IMR-90 (cell line): Measurements from ENCODE around the gene SLCO2B1. TPM values are rescaled to one million over a fixed set of nuclear protein-coding genes. Genes with fewer than 3 reads are reported as not detected.

Experiments used
- ATAC-seq: fragments of 200-7000 bp; cut with Tn5 transposase; 2 replicates; pipeline ENCODE4 v1.9.1; 2020; ENCODE audit warnings: low read depth, mild to moderate bottlenecking, moderate library complexity
- BruUV-seq: library from RNA; stranded (reverse); fragments of 400-500 nt; replicated peaks from 2 replicates; lab custom pipeline; 2021; lab: Mats Ljungman, UMichigan
- CTCF ChIA-PET: fragments of 300-600 bp; formaldehyde crosslinking; extraction: SDS; loops from one replicate; lab custom pipeline; 2021; ENCODE audit warnings: antibody characterized with exemption; lab: Yijun Ruan, JAX
- POLR2A ChIA-PET: fragments of 300-600 bp; sonication (Branson Sonifier 250); formaldehyde crosslinking; loops from one replicate; lab custom pipeline; 2022; ENCODE audit warnings: antibody characterized with exemption; ENCODE audit not compliant: unreplicated experiment; lab: Charles Lee
- DNase-seq: peaks from one replicate; pipeline ENCODE4 v3.0.0; 2013
- H2AFZ ChIP-seq: replicated peaks from 2 replicates; pipeline ENCODE3; 2013; ENCODE audit warnings: low read length, mild to moderate bottlenecking; ENCODE audit not compliant: poor library complexity
- H2AK5ac ChIP-seq: 2 replicates; pipeline ENCODE4 v1.6.1; 2013; ENCODE audit warnings: low read depth, low read length, inconsistent platforms
- H2AK9ac ChIP-seq: replicated peaks from 2 replicates; pipeline ENCODE3; 2013; ENCODE audit warnings: mild to moderate bottlenecking, low read depth, low read length, moderate library complexity; ENCODE audit not compliant: poor library complexity
- H2BK120ac ChIP-seq: 2 replicates; pipeline ENCODE4 v1.6.1; 2013; ENCODE audit warnings: low read depth, low read length, inconsistent platforms
- H2BK15ac ChIP-seq: 3 replicates; pipeline ENCODE4 v1.6.1; 2013; ENCODE audit warnings: low read depth, low read length, inconsistent platforms
- H2BK20ac ChIP-seq: 2 replicates; pipeline ENCODE4 v1.6.1; 2013; ENCODE audit warnings: low read depth, mild to moderate bottlenecking, inconsistent platforms, low read length, moderate library complexity
- H2BK5ac ChIP-seq: 2 replicates; pipeline ENCODE4 v1.6.1; 2013; ENCODE audit warnings: mild to moderate bottlenecking, low read depth, low read length, inconsistent platforms; ENCODE audit not compliant: poor library complexity, severe bottlenecking
- H3K14ac ChIP-seq: replicated peaks from 2 replicates; pipeline ENCODE4 v1.6.1; 2013; ENCODE audit warnings: low read depth, low read length, inconsistent platforms
- H3K18ac ChIP-seq: 2 replicates; pipeline ENCODE4 v1.6.1; 2013; ENCODE audit warnings: low read depth, low read length, control low read depth
- H3K23ac ChIP-seq: 2 replicates; pipeline ENCODE4 v1.6.1; 2013; ENCODE audit warnings: low read depth, low read length, inconsistent platforms
- H3K27ac ChIP-seq: 2 replicates; pipeline ENCODE4 v1.5.1; 2013; ENCODE audit warnings: mild to moderate bottlenecking, control low read depth, low read length; ENCODE audit not compliant: insufficient read depth
- H3K27me3 ChIP-seq: 2 replicates; pipeline ENCODE4 v1.6.1; 2013; ENCODE audit warnings: low read length; ENCODE audit not compliant: control insufficient read depth, insufficient read depth
- H3K36me3 ChIP-seq: 2 replicates; pipeline ENCODE4 v1.6.1; 2013; ENCODE audit warnings: low read length, mixed read lengths; ENCODE audit not compliant: control insufficient read depth, insufficient read depth
- H3K4ac ChIP-seq: 2 replicates; pipeline ENCODE4 v1.6.1; 2013; ENCODE audit warnings: low read depth, low read length, inconsistent platforms
- H3K4me1 ChIP-seq: 2 replicates; pipeline ENCODE4 v1.6.1; 2013; ENCODE audit warnings: low read length, mixed read lengths; ENCODE audit not compliant: control insufficient read depth, insufficient read depth
- H3K4me2 ChIP-seq: 2 replicates; pipeline ENCODE4 v1.6.1; 2013; ENCODE audit warnings: low read depth, mild to moderate bottlenecking, control low read depth, low read length, moderate library complexity
- H3K4me3 ChIP-seq: 2 replicates; pipeline ENCODE4 v1.5.1; 2013; ENCODE audit warnings: low read depth, mild to moderate bottlenecking, control low read depth, low read length, moderate library complexity; ENCODE audit not compliant: insufficient read depth
- H3K56ac ChIP-seq: 2 replicates; pipeline ENCODE4 v1.6.1; 2013; ENCODE audit warnings: low read length, inconsistent platforms; ENCODE audit not compliant: insufficient read depth; ENCODE audit errors: extremely low read depth
- H3K79me1 ChIP-seq, 2 experiments: 2 replicates each; pipeline ENCODE4 v1.6.1; 2013; ENCODE audit warnings: low read length in 2 of 2, inconsistent platforms in 1 of 2, low read depth in 1 of 2
- H3K9ac ChIP-seq: 2 replicates; pipeline ENCODE4 v1.6.1; 2013; ENCODE audit warnings: low read depth, low read length, control low read depth
- H3K9me1 ChIP-seq: 2 replicates; pipeline ENCODE4 v1.6.1; 2013; ENCODE audit warnings: low read length, inconsistent platforms; ENCODE audit not compliant: insufficient read depth
- H3K9me3 ChIP-seq: 2 replicates; pipeline ENCODE4 v1.6.1; 2013; ENCODE audit warnings: low read length; ENCODE audit not compliant: control insufficient read depth, insufficient read depth
- H4K20me1 ChIP-seq: 2 replicates; pipeline ENCODE4 v1.6.1; 2013; ENCODE audit warnings: low read length, inconsistent platforms; ENCODE audit not compliant: insufficient read depth
- H4K5ac ChIP-seq: 2 replicates; pipeline ENCODE4 v1.6.1; 2013; ENCODE audit warnings: mild to moderate bottlenecking, low read depth, low read length, control low read depth
- H4K8ac ChIP-seq, 2 experiments: 2 replicates each; pipeline ENCODE4 v1.6.1; 2013; ENCODE audit warnings: low read depth in 2 of 2, low read length in 2 of 2, control low read depth in 1 of 2, inconsistent platforms in 1 of 2
- H4K91ac ChIP-seq: 2 replicates; pipeline ENCODE4 v1.6.1; 2013; ENCODE audit warnings: low read depth, low read length, inconsistent platforms; ENCODE audit not compliant: insufficient read depth
- BHLHE40 ChIP-seq: fragments of 150-350 bp; IDR thresholded peaks from 2 replicates; pipeline ENCODE4 v1.6.1; 2016; ENCODE audit warnings: mild to moderate bottlenecking, low read depth, low read length
- CEBPB ChIP-seq: IDR thresholded peaks from 2 replicates; pipeline ENCODE4 v1.6.1; 2012; ENCODE audit warnings: low read depth, low read length, improper control_type of control experiment
- CHD1 ChIP-seq: IDR thresholded peaks from 2 replicates; pipeline ENCODE4 v1.6.1; 2012; ENCODE audit warnings: low read depth, low read length, improper control_type of control experiment
- FOS ChIP-seq: fragments of 150-350 bp; IDR thresholded peaks from 2 replicates; pipeline ENCODE4 v1.6.1; 2016; ENCODE audit warnings: low read depth, low read length
- MAFK ChIP-seq: IDR thresholded peaks from 2 replicates; pipeline ENCODE4 v1.6.1; 2012; ENCODE audit warnings: low read depth, low read length, improper control_type of control experiment
- MAZ ChIP-seq: IDR thresholded peaks from 2 replicates; pipeline ENCODE4 v1.6.1; 2012; ENCODE audit warnings: low read depth, mild to moderate bottlenecking, low read length, improper control_type of control experiment, moderate library complexity, borderline replicate concordance
- MXI1 ChIP-seq: IDR thresholded peaks from 2 replicates; pipeline ENCODE4 v1.6.1; 2012; ENCODE audit warnings: low read depth, mild to moderate bottlenecking, low read length, moderate library complexity, borderline replicate concordance
- NFE2L2 ChIP-seq: fragments of 150-350 bp; IDR thresholded peaks from 2 replicates; pipeline ENCODE4 v1.6.1; 2016; ENCODE audit warnings: low read depth, mild to moderate bottlenecking, low read length
- POLR2A ChIP-seq: IDR thresholded peaks from 2 replicates; pipeline ENCODE4 v1.6.1; 2012; ENCODE audit warnings: mild to moderate bottlenecking, low read depth, low read length
- RAD21 ChIP-seq: IDR thresholded peaks from 2 replicates; pipeline ENCODE4 v1.6.1; 2012; ENCODE audit warnings: low read length, improper control_type of control experiment
- RCOR1 ChIP-seq: IDR thresholded peaks from 2 replicates; pipeline ENCODE4 v1.6.1; 2012; ENCODE audit warnings: mild to moderate bottlenecking, low read length, improper control_type of control experiment; ENCODE audit not compliant: insufficient replicate concordance
- RFX5 ChIP-seq: IDR thresholded peaks from 2 replicates; pipeline ENCODE4 v1.8.0; 2012; ENCODE audit warnings: low read depth, mild to moderate bottlenecking, low read length, moderate library complexity
- SMC3 ChIP-seq: fragments of 150-350 bp; IDR thresholded peaks from 2 replicates; pipeline ENCODE4 v1.6.1; 2016; ENCODE audit warnings: low read depth, mild to moderate bottlenecking, antibody characterized with exemption, low read length, moderate library complexity
- WGBS, 2 experiments: methylation state at CpG; one replicate each; pipeline versions ENCODE4 v1.1.5 to v1.1.7; 2013; ENCODE audit warnings: missing lambda C conversion rate in 2 of 2; ENCODE audit not compliant: insufficient read length in 1 of 2; ENCODE audit errors: extremely low coverage in 2 of 2; 5-methylcytosine and 5-hydroxymethylcytosine counted together
- dilution Hi-C: fragments of 300-500 bp; cut with HindIII; formaldehyde crosslinking; loops from one replicate; pipeline ENCODE4 v1.14.3; 2018; ENCODE audit warnings: low sequenced_read_pairs; ENCODE audit not compliant: unreplicated experiment
- in situ Hi-C: fragments of 300-500 bp; cut with MboI; formaldehyde crosslinking; loops from 3 replicates; pipeline ENCODE4 v1.14.3; 2019; ENCODE audit warnings: low sequenced_read_pairs, inconsistent platforms, mixed read lengths
- intact Hi-C: fragments of 100-400 bp; cut with micrococcal nuclease; formaldehyde crosslinking; loops from 2 replicates; pipeline ENCODE4 v1.10.0; 2022
- polyA plus RNA-seq, 3 experiments: library from polyadenylated mRNA; depleted of rRNA; stranded (reverse); fragments of >200 nt; gene quantifications; 2 replicates each; pipeline ENCODE4 v1.2.3, GENCODE V29; 2012; ENCODE audit warnings: low replicate concordance in 1 of 3
- total RNA-seq: library from RNA; depleted of rRNA; stranded (reverse); fragments of >200 nt; gene quantifications from 2 replicates; pipeline ENCODE4 v1.2.3, GENCODE V29; 2012
- TF ChIP-seq, protein P1 (sequence below): fragments of 150-350 bp; IDR thresholded peaks from 2 replicates; pipeline ENCODE4 v1.6.1; 2017; ENCODE audit warnings: mild to moderate bottlenecking, antibody characterized with exemption, low read length, low read depth
- TF ChIP-seq, protein P2 (sequence below): conservative IDR thresholded peaks from 2 replicates; pipeline ENCODE4 v1.5.1; 2012; ENCODE audit warnings: mild to moderate bottlenecking, low read depth, low read length, improper control_type of control experiment
- TF ChIP-seq, protein P3 (sequence below): fragments of 150-350 bp; IDR thresholded peaks from 2 replicates; pipeline ENCODE4 v1.6.1; 2016; ENCODE audit warnings: low read depth, mild to moderate bottlenecking, low read length, moderate library complexity, borderline replicate concordance

The SLCO2B1 gene
- total and polyA plus RNA-seq, 2 of the 4 experiments (the other 2 are of a cell fraction) = not detected

DNA sequence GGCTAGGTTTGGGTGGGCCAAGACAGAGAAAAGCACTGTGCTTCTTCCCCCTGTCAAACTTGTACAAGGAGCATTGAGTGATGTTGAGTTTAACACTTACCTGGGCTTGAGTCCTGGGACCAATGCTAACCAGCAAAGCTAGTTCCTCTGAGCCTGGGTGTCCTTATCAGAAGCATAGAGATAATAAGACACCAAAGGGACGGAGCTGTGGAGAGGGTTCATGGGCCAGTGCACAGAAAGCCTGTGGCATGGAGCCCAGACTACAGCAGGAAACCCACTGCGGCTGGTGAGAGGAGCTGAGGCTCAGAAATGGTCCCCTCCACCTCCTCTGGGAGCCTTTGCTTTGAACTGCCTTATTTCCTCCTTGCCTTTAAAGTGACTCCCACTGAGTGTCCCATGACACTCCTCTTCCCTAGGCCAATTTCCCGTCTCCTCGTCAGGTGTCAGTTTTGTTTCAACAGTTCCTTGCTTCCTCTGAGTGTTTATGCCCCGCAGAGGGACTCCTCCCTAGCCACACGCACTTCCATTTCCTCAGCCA is 9.4 kb downstream of the SLCO2B1 start:
- Histone ChIP-seq H3K4ac (no peak overlapping the region), H3K79me1 (no peaks in the 10 kb centered on the region), H3K27ac (no peak overlapping the region), H3K18ac (no peak overlapping the region), H2BK20ac (no peak overlapping the region), H4K5ac (no peak overlapping the region), H2AK5ac (no peak overlapping the region), H3K9ac (no peak overlapping the region), H2BK120ac (no peak overlapping the region), H3K9me1 (no peaks in the 10 kb centered on the region; the same call in 1 of the 2 replicates), H3K27me3 (peaks cover 54% of the 10 kb centered on the region), H2BK15ac (no peak overlapping the region), H3K4me3 (no peak overlapping the region), H2AFZ (no peak overlapping the region), H3K14ac (no peak overlapping the region), H2BK5ac (no peak overlapping the region), H3K4me2 (no peak overlapping the region), H3K36me3 (no peaks in the 10 kb centered on the region), H4K8ac (no peak overlapping the region), H4K20me1 (no peaks in the 10 kb centered on the region), H3K4me1 (no peaks in the 10 kb centered on the region), H3K56ac (no peak overlapping the region), H3K9me3 (peaks cover 2% of the 10 kb centered on the region; the same call in 1 of the 2 replicates), H4K91ac (no peak overlapping the region), H3K23ac (no peak overlapping the region), H2AK9ac (no peak overlapping the region)
- intact Hi-C loops = no loop called here
- dilution Hi-C loops = no loop called here
- ATAC-seq (no peak), DNase-seq (no peak)
- in situ Hi-C loops = no loop called here
- POLR2A ChIA-PET = no interaction called here
- TF ChIP-seq RAD21 (no peak), POLR2A (no peak), MAFK (no peak), MAZ (no peak), RFX5 (no peak), FOS (no peak), CHD1 (no peak), NFE2L2 (no peak), CEBPB (no peak), RCOR1 (no peak), MXI1 (no peak), SMC3 (no peak), BHLHE40 (no peak)
- TF ChIP-seq, protein P1, sequence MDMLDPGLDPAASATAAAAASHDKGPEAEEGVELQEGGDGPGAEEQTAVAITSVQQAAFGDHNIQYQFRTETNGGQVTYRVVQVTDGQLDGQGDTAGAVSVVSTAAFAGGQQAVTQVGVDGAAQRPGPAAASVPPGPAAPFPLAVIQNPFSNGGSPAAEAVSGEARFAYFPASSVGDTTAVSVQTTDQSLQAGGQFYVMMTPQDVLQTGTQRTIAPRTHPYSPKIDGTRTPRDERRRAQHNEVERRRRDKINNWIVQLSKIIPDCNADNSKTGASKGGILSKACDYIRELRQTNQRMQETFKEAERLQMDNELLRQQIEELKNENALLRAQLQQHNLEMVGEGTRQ = no peak
- TF ChIP-seq, protein P2, sequence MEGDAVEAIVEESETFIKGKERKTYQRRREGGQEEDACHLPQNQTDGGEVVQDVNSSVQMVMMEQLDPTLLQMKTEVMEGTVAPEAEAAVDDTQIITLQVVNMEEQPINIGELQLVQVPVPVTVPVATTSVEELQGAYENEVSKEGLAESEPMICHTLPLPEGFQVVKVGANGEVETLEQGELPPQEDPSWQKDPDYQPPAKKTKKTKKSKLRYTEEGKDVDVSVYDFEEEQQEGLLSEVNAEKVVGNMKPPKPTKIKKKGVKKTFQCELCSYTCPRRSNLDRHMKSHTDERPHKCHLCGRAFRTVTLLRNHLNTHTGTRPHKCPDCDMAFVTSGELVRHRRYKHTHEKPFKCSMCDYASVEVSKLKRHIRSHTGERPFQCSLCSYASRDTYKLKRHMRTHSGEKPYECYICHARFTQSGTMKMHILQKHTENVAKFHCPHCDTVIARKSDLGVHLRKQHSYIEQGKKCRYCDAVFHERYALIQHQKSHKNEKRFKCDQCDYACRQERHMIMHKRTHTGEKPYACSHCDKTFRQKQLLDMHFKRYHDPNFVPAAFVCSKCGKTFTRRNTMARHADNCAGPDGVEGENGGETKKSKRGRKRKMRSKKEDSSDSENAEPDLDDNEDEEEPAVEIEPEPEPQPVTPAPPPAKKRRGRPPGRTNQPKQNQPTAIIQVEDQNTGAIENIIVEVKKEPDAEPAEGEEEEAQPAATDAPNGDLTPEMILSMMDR = no peak
- TF ChIP-seq, protein P3, sequence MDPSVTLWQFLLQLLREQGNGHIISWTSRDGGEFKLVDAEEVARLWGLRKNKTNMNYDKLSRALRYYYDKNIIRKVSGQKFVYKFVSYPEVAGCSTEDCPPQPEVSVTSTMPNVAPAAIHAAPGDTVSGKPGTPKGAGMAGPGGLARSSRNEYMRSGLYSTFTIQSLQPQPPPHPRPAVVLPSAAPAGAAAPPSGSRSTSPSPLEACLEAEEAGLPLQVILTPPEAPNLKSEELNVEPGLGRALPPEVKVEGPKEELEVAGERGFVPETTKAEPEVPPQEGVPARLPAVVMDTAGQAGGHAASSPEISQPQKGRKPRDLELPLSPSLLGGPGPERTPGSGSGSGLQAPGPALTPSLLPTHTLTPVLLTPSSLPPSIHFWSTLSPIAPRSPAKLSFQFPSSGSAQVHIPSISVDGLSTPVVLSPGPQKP = no peak
- CTCF ChIA-PET = no interaction called here
- 5% methylated on average over 3 of the region's 6 CpGs; no CpG with 5 or more reads in 1 of the 2 experiments for WGBS, 2 experiments
- BruUV-seq = no TSS peak
